Globus pallidus (tissue), 1 donor: ENCODE measurements around the gene HNF1A.
A peak's percentile ranks its signal among the peaks of the same experiment; 100 is the strongest.
"Not testable (repeated sequence)": the region's sequence is repeated elsewhere in the genome, so short reads cannot be mapped to it uniquely, and the experiment has no call there.

Source experiments
- DNase-seq: peaks from one replicate; pipeline ENCODE4 v3.0.0-alpha.2; 2015; ENCODE audit warnings: low spot score

HNF1A gene, protein sequence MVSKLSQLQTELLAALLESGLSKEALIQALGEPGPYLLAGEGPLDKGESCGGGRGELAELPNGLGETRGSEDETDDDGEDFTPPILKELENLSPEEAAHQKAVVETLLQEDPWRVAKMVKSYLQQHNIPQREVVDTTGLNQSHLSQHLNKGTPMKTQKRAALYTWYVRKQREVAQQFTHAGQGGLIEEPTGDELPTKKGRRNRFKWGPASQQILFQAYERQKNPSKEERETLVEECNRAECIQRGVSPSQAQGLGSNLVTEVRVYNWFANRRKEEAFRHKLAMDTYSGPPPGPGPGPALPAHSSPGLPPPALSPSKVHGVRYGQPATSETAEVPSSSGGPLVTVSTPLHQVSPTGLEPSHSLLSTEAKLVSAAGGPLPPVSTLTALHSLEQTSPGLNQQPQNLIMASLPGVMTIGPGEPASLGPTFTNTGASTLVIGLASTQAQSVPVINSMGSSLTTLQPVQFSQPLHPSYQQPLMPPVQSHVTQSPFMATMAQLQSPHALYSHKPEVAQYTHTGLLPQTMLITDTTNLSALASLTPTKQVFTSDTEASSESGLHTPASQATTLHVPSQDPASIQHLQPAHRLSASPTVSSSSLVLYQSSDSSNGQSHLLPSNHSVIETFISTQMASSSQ

DNA sequence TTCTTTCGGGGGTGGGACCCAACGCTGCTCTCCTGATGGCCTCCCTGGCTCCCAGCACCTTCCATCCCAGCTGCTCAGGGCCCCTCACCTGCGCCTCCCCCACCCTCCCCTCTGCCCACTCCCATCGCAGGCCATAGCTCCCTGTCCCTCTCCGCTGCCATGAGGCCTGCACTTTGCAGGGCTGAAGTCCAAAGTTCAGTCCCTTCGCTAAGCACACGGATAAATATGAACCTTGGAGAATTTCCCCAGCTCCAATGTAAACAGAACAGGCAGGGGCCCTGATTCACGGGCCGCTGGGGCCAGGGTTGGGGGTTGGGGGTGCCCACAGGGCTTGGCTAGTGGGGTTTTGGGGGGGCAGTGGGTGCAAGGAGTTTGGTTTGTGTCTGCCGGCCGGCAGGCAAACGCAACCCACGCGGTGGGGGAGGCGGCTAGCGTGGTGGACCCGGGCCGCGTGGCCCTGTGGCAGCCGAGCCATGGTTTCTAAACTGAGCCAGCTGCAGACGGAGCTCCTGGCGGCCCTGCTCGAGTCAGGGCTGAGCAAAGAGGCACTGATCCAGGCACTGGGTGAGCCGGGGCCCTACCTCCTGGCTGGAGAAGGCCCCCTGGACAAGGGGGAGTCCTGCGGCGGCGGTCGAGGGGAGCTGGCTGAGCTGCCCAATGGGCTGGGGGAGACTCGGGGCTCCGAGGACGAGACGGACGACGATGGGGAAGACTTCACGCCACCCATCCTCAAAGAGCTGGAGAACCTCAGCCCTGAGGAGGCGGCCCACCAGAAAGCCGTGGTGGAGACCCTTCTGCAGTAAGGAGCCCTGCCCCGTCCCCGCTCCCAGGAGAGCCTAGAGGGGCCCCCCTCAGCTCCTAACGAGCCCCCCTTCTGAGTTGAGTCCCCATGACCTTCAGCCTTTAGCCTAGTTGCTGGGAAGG, at the start of gene HNF1A:
HNF1A (plus strand) TSS at position 248 of the 924 bp plus-strand sequence; CDS start at position 474, 226 bp downstream.
- DNase-seq = no peak

DNA sequence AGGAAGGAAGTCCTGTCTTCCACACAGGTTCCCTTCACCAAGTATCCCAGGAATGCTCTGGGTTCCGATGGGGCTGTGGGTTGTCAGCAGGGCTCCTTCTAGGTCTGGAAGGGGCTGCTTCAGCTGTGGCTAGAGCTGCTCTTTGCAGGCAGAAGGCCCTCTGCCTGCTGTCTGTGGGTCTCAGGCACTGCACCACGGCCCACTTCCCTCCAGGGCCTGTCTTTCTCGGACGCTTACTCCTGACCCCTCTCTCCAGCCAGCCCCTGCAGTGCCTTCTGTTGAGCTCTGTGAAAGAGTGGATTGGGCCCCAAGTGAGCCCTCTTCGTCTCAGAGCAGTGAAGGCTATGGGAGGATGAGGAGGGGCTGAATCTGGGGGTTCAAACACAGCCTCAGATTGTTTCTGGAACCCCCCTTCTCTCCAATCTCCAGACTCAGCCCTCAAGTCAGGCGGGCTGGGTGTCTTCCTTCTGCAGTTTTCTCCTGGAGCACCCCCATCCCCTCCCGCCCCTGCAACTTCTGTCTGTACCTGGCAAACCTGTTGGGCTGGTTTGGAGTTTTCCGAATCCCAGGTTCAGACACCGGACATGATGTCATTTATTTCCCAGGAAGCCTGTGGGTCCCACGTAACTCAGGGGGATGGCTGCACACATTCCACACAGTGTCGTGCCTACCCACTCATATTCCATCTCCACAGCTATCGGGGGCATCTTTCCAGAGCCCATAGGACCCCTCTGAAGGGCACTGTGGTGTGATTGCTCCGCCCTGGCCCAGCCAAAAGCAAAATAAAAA, 49.3 kb upstream of the HNF1A start:
- no peak for DNase-seq

DNA sequence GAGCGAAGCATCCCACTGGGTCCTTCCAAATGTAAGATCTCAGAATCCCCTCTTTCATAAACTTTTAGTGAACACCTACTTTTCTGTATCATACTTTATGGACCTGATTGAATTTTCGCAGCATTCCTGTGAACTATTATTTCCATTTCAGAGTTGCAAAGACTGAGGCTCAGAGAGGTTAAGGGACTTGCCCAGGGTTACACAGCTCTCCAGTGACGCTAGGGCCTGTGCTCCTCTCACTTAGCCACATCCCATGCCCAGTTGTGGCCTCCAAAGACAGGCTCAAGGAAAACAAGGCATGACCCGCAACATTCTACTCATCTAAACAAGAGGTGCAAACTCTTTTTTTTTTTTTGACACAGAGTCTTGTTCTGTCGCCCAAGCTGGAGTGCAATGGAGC, 48.3 kb upstream of the HNF1A start:
- no peak for DNase-seq

DNA sequence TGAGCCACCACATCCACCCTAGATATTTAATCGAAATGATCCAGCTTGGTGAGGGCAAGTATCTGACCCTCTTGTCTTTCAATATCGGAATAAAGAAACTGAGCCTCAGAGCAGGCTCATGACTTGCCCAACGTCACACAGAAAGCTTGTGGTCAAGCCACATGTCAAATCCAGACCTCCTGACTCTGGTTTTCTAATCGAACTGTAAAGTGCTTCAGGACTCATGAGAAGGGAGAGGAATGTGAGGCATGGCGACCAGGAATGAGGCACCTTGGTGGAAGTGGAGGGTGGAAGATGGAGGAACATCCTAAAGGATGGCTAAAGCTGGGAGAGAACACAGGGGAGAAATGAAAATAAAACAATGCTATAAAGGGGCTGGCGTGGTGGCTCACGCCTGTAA, 46.3 kb upstream of the HNF1A start:
- no peak for DNase-seq

DNA sequence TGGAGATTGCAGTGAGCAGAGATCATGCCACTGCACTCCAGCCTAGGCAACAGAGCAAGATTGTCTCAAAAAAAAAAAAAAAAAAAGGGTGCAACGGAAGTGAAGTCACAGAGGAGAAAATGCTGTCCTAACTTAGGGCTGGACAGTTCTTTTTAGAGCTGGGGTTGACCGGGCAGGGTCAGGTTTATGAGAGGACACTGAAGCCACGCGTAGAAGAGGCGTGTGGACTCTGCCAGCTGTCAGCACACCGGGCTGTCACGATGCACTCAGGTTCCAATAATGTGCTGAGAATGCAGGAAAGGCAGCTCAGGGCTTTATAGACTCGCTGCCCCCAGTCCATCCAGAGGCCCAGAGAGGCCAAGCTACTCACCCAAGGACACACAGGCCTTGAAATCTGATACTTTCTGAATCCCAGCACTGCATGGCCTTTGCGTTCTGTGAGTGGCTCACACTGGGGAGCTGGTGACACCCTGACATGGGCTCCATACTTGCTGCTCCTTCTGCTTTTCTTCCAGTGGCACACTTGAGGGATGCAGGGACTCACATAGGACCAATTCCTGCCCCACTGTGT, 45.3 kb upstream of the HNF1A start:
- no peak for DNase-seq

DNA sequence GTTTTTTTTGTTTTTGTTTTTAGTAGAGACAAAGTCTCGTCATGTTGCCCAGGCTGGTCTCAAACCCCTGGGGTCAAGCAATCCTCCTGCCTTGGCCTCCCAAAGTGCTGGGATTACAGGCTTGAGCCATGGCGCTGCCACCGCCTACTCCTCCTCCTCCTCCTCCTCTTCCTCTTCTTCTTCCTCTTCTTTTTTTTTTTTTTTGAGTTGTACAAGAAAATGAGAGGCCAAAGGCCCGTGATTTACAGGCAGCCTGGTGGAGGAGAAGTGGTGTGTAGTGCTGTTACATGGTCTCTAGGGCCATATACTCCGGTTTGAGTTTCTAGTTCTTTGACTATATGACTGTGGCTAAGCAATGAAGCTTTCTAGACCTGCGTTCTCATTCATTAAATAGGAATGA, 44.6 kb upstream of the HNF1A start:
- DNase-seq = no peak

DNA sequence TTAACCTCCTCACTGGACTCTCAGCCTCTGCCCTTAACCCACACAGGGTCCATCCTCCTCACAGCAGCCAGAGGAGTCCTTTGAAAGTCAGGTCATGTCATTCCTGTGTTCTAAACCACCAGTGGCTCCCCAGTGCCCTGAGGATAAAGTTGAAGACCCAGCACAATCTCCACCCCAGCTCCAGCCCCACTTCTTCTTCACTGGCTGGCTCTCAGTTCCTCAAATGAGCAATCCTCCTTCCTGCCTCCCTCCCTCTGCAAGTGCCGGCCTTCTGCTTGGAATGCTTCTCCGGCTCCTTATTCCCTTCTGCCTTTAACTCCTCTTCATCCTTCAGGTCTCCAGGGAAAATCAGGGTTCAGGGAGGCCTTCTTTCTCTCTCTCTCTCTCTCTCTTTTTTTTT, 42.1 kb upstream of the HNF1A start:
- peak; percentile 33 for DNase-seq

DNA sequence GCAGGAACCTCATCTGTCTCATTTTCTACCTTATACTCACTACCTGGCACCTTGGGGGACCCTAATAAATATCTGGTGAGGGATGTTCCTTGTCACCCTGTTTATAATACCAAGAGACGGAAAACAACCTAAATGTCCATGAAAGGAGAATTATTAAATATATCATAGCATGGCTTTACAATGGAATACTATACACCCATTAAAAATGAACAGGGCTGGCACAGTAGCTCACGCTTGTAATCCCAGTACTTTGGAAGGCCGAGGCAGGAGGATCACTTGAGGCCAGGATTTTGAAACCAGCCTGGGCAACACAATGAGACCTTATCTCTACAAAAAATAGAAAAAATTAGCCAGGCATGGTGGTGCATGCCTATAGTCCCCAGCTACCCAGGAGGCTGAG, 39.8 kb upstream of the HNF1A start:
- DNase-seq = no peak

DNA sequence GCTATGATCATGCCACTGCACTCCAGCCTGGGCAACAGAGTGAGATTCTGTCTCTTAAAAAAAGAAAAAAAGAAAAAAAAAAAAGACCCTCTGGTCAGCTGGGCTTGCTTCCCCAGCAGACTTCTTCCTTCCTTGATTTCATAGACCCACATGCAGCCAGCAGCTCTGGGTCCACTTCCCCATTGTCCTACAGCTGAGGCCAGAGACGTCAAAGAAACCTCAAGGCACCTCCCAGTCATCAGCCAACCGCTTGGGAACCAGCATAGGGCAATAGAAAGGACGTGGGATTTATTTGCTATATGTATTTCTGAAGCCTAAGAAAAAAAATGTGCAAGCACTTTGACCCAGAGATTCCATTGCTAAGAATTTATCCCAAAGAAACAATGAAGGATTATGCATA, 38.8 kb upstream of the HNF1A start:
- DNase-seq = peak; percentile 70

DNA sequence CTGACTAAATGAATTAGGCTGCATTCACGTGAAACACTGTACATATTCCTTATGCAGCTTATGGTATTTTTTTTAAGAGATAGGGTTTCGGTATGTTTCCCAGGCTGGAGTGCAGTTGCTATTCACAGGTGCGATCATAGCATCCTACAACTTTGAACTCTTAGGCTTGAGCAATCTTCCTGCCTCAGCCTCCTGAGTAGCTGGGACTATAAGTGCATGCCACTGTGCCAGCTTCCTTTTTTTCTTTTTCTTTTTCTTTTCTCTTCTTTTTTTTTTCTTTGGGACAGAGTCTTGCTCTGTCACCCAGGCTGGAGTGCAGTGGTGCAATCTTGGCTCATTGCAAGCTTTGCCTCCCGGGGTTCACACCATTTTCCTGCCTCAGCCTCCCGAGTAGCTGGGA, 38.3 kb upstream of the HNF1A start:
- peak; percentile 2 for DNase-seq

DNA sequence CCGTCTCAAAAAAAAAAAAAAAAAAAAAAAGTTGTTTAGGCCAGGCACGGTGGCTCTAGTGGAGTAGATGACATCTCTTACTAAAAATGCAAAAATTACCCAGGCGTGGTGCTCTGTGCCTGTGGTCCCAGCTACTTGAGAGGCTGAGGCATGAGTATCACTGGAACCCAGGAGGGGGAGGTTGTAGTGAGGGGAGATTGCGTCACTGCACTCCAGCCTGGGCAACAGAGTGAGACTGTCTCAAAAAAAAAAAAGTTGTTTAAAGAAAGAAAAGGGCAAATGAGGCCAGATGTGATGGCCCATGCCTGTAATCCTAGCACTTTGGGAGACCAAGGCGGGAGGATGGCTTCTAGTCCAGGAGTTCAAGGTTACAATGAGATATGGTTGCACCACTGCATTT, 37.5 kb upstream of the HNF1A start:
- no peak for DNase-seq

DNA sequence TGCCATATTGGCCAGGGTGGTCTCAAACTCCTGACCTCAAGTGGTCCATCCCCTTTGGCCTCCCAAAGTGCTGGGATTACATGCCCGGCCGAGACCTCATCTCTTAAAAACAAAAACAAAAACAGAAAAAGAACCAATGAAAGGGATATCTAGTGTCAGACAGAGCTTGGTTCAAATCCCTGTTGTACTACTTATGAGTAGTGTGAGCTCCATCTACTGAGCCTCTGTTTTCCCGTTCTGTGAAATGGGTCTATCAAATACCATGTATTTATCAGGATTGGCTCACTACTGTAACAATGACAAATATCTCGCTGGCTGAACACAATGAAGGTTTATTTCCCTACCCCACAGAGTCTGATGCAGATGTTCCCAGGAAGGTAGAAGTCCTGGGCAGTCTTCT, 36.9 kb upstream of the HNF1A start:
- DNase-seq = no peak

DNA sequence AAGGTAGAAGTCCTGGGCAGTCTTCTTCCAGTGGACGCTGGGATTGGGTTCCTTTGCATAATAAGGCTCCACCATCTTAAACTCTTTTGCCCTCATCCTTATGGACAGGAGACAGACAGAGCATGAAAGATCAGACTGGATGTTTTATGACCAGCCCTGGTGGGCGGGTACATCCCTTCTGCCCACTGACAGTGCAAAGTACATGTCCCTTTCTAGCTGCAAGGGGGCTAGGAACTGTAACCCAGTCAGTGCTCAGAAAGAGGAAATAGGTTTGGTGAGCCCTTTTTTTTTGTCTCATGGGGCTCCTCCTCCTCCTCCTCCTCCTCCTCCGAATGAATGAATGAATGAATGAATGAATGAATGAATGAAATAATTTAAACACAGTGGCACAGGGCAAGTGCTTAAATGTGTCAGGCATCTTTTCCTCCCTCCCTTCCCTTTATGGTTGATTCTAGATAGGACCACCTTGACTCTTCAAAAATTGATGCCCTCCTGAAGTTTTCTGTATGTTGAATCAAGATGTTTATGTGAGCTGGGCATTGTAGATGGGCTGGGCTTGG, 36.4 kb upstream of the HNF1A start:
- no peak for DNase-seq

DNA sequence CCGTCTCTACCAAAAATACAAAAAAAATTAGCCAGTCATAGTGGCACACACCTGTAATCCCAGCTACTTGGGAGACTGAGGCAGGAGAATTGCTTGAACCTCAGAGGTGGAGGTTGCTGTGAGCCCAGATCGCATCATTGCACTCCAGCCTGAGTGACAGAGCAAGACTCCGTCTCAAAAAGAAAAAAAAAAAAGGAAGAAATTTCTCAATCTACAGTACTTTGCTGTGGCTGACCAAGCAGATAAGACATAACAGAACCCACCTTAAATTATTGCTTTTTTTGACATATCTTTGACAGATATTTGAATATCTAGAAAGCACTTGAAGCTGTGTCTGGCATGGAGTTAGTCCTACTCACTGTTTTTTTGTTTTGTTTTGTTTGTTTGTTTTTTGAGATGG, 34.9 kb upstream of the HNF1A start:
- no peak for DNase-seq

DNA sequence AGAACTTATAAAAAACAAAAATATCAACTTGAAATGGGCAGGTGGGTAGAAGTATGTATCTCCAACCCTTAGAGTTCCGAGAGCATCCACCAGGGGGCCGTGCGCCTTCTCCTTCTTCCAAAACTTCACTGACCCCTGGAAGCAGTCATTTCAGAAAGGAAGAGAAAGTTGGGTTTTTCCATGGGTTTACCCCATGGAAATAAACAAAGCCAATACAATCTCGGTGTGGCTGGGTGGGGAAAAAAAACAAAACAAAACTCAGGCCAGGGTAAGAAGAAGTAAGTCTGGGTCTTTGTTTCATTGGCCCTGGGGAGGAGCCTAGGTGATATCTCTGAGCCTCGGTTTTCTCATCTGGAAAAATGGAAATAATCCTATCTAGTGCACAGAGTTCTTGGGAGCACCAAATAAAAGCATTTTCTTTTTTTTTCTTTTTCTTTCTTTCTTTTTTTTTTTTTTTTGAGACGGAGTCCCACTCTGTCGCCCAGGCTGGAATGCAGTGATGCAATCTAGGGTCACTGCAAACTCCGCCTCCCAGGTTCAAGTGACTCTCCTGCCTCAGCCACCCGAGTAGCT, 33.6 kb upstream of the HNF1A start:
- peak; percentile 4 for DNase-seq

DNA sequence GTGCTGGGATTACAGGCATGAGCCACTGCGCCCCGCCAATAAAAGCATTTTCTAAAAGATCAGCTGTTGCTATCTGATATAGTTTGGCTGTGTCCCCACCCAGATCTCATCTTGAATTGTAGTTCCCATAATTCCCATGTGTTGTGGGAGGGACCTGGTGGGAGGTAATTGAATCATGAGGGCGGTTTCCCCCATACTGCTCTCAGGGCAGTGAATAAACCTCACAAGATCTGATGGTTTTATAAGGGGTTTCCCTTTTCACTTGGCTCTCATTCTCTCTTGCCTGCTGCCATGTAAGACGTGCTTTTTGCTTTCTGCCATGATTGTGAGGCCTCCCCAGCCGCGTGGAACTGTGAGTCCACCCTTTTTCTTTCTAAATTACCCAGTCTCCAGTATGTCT, 32.8 kb upstream of the HNF1A start:
- not testable (repeated sequence) for DNase-seq

DNA sequence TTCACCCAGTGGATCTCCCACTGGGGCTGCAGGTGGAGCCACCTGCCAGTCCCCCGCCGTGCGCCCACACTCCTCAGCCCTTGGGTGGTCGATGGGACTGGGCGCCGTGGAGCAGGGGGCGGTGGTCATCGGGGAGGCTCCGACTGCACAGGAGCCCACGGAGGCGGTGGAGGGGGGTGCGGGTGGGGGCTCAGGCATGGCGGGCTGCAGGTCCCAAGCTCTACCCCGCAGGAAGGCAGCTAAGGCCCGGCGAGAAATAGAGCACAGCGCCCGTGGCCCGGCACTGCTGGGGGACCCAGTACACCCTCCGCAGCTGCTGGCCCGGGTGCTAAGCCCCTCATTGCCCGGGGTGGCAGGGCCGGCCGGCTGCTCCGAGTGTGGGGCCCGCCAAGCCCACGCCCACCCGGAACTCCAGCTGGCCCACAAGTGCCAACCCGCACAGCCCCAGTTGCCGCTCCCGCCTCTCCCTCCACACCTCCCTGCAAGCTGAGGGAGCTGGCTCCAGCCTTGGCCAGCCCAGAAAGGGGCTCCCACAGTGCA, 28.0 kb upstream of the HNF1A start:
- not testable (repeated sequence) for DNase-seq

DNA sequence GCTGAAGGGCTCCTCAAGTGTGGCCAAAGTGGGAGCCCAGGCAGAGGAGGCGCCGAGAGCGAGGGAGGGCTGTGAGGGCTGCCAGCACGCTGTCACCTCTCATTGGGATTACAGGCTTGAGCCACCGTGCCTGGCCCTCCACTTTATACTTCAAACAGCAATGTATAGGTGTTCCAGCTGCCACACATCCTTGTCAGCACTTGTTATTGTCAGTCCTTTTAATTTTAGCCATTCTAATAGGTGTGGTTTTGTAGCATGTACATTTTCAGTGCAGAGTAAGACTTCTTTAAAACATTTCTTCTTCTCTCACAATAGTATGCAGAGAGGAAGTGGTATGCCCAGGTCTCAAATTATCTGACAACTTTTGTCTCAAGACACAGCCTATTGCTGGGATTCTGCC, 27.5 kb upstream of the HNF1A start:
- no peak for DNase-seq

DNA sequence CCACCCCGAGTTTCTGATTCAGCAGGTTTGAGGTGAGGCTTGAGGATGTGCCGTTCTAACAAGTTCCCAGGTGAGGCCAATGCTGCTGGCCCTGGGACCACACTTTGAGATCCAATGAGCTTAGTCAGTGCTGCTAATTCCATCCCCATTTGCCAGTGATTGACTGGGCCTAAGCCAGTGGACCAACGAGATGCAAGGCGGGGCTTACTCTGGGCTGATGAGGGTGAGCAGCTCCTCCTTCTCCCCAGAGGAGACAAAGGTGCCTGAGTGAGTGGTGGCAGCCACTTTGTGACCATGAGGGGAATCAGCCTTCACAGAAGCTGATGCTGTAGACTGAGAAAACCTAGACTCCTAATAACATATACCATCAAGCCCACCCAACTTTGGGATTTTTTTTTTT, 23.1 kb upstream of the HNF1A start:
- no peak for DNase-seq

DNA sequence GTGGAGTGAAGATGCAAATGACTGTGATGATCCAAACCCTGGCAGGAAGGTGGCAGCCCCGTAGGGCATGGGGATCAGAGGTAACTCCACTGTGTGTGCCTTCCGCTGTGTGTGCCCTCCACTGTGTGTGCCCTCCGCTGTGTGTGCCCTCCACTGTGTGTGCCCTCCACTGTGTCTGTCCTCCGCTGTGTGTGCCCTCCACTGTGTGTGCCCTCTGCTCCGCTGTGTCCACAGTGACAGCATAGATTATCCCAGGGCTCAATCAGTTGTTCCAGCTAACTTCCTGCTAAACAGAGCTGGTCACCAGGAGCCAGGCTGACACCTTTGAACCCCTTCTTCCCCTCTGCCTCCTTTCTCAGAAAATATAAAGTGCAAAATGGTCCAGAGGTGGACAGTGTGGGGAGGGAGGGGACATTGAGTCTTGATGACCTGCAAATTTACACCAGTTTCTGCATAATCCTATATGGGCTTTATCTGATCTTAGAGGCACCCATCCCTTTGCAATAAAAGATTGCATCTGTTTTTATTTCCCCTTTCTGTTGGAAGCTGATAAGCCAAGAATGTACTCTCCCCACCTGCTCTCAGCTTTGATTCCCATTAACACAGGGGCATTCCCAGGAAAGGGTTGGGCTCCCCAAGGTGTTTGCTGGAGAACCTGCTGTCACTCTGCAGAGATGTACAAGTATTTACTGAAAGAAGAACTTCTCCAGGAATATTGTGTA, 21.6 kb upstream of the HNF1A start:
- no peak for DNase-seq
